Activated CD4-positive, alpha-beta memory T cell treated with anti-CD3 and anti-CD28 coated beads for 36 hours (primary cell): ENCODE data around the gene SGTB. TPM values are rescaled to one million over a fixed set of nuclear protein-coding genes. Genes with fewer than 3 reads are reported as not detected.
A peak's percentile ranks its signal among the peaks of the same experiment; 100 is the strongest.

ENCODE experiments used
- CTCF ChIA-PET: fragments of 350-600 bp; sonication (Branson Sonifier 250); formaldehyde crosslinking; loops from one replicate; lab custom pipeline; 2021; ENCODE audit warnings: antibody characterized with exemption, inconsistent platforms; lab: Charles Lee
- POLR2A ChIA-PET: fragments of 350-600 bp; sonication (Branson Sonifier 250); formaldehyde crosslinking; loops from one replicate; lab custom pipeline; 2021; ENCODE audit warnings: antibody characterized with exemption; lab: Charles Lee
- DNase-seq: peaks from one replicate; pipeline ENCODE4 v3.0.0-alpha.2; 2020
- H3K27ac Mint-ChIP-seq: one replicate; pipeline ENCODE4 v1.8.0; 2021; ENCODE audit warnings: mixed read lengths
- H3K27me3 Mint-ChIP-seq: one replicate; pipeline ENCODE4 v1.8.0; 2021; ENCODE audit warnings: mixed read lengths
- H3K36me3 Mint-ChIP-seq: one replicate; pipeline ENCODE4 v1.8.0; 2021; ENCODE audit warnings: mixed read lengths
- H3K4me1 Mint-ChIP-seq: one replicate; pipeline ENCODE4 v1.8.0; 2021; ENCODE audit warnings: low read depth, mixed read lengths
- H3K4me3 Mint-ChIP-seq: one replicate; pipeline ENCODE4 v1.8.0; 2021; ENCODE audit warnings: mild to moderate bottlenecking, mixed read lengths
- H3K9me3 Mint-ChIP-seq: one replicate; pipeline ENCODE4 v1.8.0; 2021; ENCODE audit warnings: mixed read lengths
- intact Hi-C: fragments of 100-400 bp; cut with micrococcal nuclease; formaldehyde crosslinking; loops from one replicate; pipeline ENCODE4 v1.15.1; 2023
- total RNA-seq, 2 experiments: library from RNA; stranded (reverse); gene quantifications; one replicate each; pipeline ENCODE4 v1.2.3, GENCODE V29; 2021

SGTB gene, protein sequence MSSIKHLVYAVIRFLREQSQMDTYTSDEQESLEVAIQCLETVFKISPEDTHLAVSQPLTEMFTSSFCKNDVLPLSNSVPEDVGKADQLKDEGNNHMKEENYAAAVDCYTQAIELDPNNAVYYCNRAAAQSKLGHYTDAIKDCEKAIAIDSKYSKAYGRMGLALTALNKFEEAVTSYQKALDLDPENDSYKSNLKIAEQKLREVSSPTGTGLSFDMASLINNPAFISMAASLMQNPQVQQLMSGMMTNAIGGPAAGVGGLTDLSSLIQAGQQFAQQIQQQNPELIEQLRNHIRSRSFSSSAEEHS
- total RNA-seq: 10 to 100 TPM; 16.5 to 16.7 TPM

GRCh38 chr5:65721720-65722574, at the start of gene SGTB, which contains the start of gene NLN:
TSS of gene SGTB (minus strand) at chr5:65722109. CDS start at chr5:65720807, 1,302 bp downstream.
TSS of gene NLN (plus strand) at chr5:65722205. CDS start at chr5:65722374, 169 bp downstream.
- peak; percentile 88 for DNase-seq
- H3K9me3 Mint-ChIP-seq: no peaks in the 10 kb centered on the region
- peak within 1 kb of the TSS; percentile 89 for H3K4me3 Mint-ChIP-seq
- intact Hi-C loops: loop anchor here (1.0 to 5.0 kb wide), 6 partner anchors 98 to 422 kb away; partner anchors contain the start of genes CENPK, ERBIN, PPWD1 and SREK1
- H3K27me3 Mint-ChIP-seq: no peaks in the 10 kb centered on the region
- POLR2A ChIA-PET: interaction anchor here (0.5 to 2.6 kb wide), 6 partner anchors 98 to 422 kb away, joined by 3 to 10 read pairs (median 4); partner anchors contain the start of genes CENPK, ERBIN, PPWD1 and SREK1
- no peaks in the 10 kb centered on the region for H3K36me3 Mint-ChIP-seq
- CTCF ChIA-PET: no interaction called here
- peaks cover 25% of the 10 kb centered on the region for H3K4me1 Mint-ChIP-seq
- peak within 1 kb of the TSS; percentile 91 for H3K27ac Mint-ChIP-seq

- ChIA-PET POLR2A (no interaction called here), CTCF (no interaction called here)
- intact Hi-C loops: no loop called here
- DNase-seq: no peak
- H3K27me3 Mint-ChIP-seq: no peaks in the 10 kb centered on the region
- H3K9me3 Mint-ChIP-seq: peaks cover 8% of the 10 kb centered on the region
- H3K4me1 Mint-ChIP-seq: peaks cover 13% of the 10 kb centered on the region
- no peak overlapping the region for H3K27ac Mint-ChIP-seq
- H3K4me3 Mint-ChIP-seq: no peak overlapping the region
- H3K36me3 Mint-ChIP-seq: peaks cover 5% of the 10 kb centered on the region
Measured at GRCh38 chr5:65771266-65771665, 49.4 kb upstream of the SGTB start.

- H3K27me3 Mint-ChIP-seq: no peaks in the 10 kb centered on the region
- CTCF ChIA-PET: no interaction called here
- H3K9me3 Mint-ChIP-seq: peaks cover 8% of the 10 kb centered on the region
- no peak for DNase-seq
- H3K4me3 Mint-ChIP-seq: no peak overlapping the region
- intact Hi-C loops: no loop called here
- H3K4me1 Mint-ChIP-seq: peaks cover 10% of the 10 kb centered on the region
- POLR2A ChIA-PET: no interaction called here
- H3K36me3 Mint-ChIP-seq: peaks cover 5% of the 10 kb centered on the region
- no peak overlapping the region for H3K27ac Mint-ChIP-seq
Measured at GRCh38 chr5:65769539-65769938, 47.6 kb upstream of the SGTB start.

DNA sequence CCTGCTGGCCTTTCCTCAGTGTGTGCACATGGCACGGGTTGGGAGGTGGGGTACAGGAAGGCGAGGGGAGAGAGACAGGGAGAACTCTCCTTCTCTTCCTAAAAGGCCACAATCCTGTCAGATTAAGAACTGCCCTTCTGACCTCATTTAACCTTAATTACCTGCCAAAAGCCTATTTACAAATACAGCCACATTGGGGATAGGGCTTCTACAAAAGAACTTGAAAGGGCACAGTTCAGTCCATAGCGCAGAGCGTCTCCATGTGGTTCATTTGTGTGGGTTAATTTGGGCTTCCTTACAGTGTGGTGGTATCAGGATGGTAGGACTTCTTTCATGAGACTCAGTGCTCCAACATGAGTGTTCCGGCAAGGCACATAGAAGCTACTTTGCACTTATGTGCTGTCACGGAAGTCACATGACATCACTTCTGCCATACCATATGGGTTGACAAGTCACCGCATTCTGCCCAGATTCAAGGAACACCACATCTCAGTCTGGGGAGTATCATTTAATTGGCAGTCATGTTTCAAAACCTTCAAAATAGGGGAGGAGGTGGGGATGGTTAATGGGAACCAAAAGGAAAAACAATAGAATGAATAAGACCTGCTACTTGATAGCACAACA, 46.9 kb upstream of the SGTB start:
- Mint-ChIP-seq H3K9me3 (peaks cover 8% of the 10 kb centered on the region), H3K27ac (no peak overlapping the region), H3K36me3 (peaks cover 5% of the 10 kb centered on the region), H3K4me1 (peaks cover 3% of the 10 kb centered on the region), H3K27me3 (no peaks in the 10 kb centered on the region), H3K4me3 (no peak overlapping the region)
- CTCF ChIA-PET: no interaction called here
- intact Hi-C loops: no loop called here
- POLR2A ChIA-PET: no interaction called here
- DNase-seq: no peak

- no peaks in the 10 kb centered on the region for H3K27me3 Mint-ChIP-seq
- peaks cover 8% of the 10 kb centered on the region for H3K9me3 Mint-ChIP-seq
- H3K36me3 Mint-ChIP-seq: peaks cover 5% of the 10 kb centered on the region
- peaks cover 3% of the 10 kb centered on the region for H3K4me1 Mint-ChIP-seq
- no peak overlapping the region for H3K27ac Mint-ChIP-seq
- H3K4me3 Mint-ChIP-seq: no peak overlapping the region
- POLR2A ChIA-PET: interaction anchor here (0.6 kb wide), 1 partner anchor 1080 kb away, joined by 5 read pairs; no protein-coding TSS in a partner anchor
- intact Hi-C loops: no loop called here
- CTCF ChIA-PET: no interaction called here
- DNase-seq: no peak
Measured at GRCh38 chr5:65767565-65767964, 45.7 kb upstream of the SGTB start.

- Mint-ChIP-seq H3K36me3 (peaks cover 5% of the 10 kb centered on the region), H3K27ac (no peak overlapping the region), H3K27me3 (no peaks in the 10 kb centered on the region), H3K4me1 (peaks cover 3% of the 10 kb centered on the region), H3K4me3 (no peak overlapping the region), H3K9me3 (peaks cover 8% of the 10 kb centered on the region)
- ChIA-PET POLR2A (no interaction called here), CTCF (no interaction called here)
- no peak for DNase-seq
- intact Hi-C loops: no loop called here
Measured at GRCh38 chr5:65766781-65767180, 44.9 kb upstream of the SGTB start.

DNA sequence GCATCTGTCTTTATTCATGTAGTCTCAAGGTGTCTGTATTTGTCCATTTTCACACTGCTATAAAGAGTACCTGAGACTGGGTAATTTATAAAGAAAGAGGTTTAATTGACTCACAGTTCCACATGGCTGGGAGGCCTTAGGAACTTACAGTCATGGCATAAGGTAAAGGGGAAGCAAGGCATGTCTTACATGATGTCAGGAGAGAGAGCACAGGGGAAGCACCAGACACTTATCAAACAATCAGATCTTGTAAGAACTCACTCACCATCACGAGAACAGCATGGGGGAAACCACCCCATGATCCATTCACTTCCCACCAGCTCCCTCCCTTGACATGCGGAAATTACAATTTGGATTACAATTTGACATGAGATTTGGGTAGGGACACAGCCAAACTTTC, 44.3 kb upstream of the SGTB start:
- intact Hi-C loops: no loop called here
- peaks cover 3% of the 10 kb centered on the region for H3K4me1 Mint-ChIP-seq

GRCh38 chr5:65765582-65765981, 43.7 kb upstream of the SGTB start:
- Mint-ChIP-seq H3K4me3 (no peak overlapping the region), H3K27ac (no peak overlapping the region), H3K9me3 (peaks cover 8% of the 10 kb centered on the region), H3K36me3 (peaks cover 5% of the 10 kb centered on the region), H3K4me1 (peaks cover 7% of the 10 kb centered on the region), H3K27me3 (no peaks in the 10 kb centered on the region)
- CTCF ChIA-PET: no interaction called here
- no peak for DNase-seq
- intact Hi-C loops: no loop called here
- POLR2A ChIA-PET: no interaction called here

More for the DNA sequence above, 44.3 kb upstream of the SGTB start:
- H3K9me3 Mint-ChIP-seq: peaks cover 8% of the 10 kb centered on the region
- no peaks in the 10 kb centered on the region for H3K27me3 Mint-ChIP-seq
- H3K36me3 Mint-ChIP-seq: peaks cover 5% of the 10 kb centered on the region
- ChIA-PET POLR2A (no interaction called here), CTCF (no interaction called here)
- H3K4me3 Mint-ChIP-seq: no peak overlapping the region
- no peak overlapping the region for H3K27ac Mint-ChIP-seq
- DNase-seq: no peak

DNA sequence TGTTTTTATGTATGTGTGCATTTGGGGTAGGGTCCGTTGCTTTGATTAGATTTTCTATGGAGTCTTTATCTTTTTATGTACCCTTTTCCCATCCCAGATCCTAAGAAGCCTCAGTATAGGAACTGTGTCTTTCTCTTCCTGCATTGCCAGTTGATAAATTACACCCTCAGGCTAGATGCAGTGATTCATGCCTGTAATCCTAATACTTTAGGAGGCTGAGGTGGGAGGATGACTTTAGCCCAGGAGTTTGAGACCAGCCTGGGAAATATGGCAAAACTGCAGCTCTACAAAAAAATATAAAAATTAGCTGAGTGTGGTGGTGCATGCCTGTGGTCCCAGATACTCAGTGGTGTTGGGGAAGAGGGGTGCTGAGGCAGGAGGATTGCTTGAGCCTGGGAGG, 40.3 kb upstream of the SGTB start:
- Mint-ChIP-seq H3K9me3 (no peaks in the 10 kb centered on the region), H3K4me3 (no peak overlapping the region), H3K27ac (no peak overlapping the region), H3K4me1 (peaks cover 5% of the 10 kb centered on the region), H3K36me3 (no peaks in the 10 kb centered on the region), H3K27me3 (no peaks in the 10 kb centered on the region)
- intact Hi-C loops: no loop called here
- DNase-seq: no peak
- ChIA-PET CTCF (no interaction called here), POLR2A (no interaction called here)

GRCh38 chr5:65760504-65761275, 38.8 kb upstream of the SGTB start:
- Mint-ChIP-seq H3K4me3 (no peak overlapping the region), H3K4me1 (peaks cover 3% of the 10 kb centered on the region), H3K27me3 (no peaks in the 10 kb centered on the region), H3K36me3 (no peaks in the 10 kb centered on the region), H3K27ac (no peak overlapping the region), H3K9me3 (no peaks in the 10 kb centered on the region)
- peak; percentile 51 for DNase-seq
- POLR2A ChIA-PET: no interaction called here
- intact Hi-C loops: no loop called here
- CTCF ChIA-PET: interaction anchor here (0.6 to 1.3 kb wide), 4 partner anchors 8 to 546 kb away, joined by 3 to 4 read pairs (median 3); no protein-coding TSS in a partner anchor

- Mint-ChIP-seq H3K27me3 (no peaks in the 10 kb centered on the region), H3K36me3 (no peaks in the 10 kb centered on the region), H3K4me1 (peaks cover 3% of the 10 kb centered on the region), H3K4me3 (no peak overlapping the region), H3K27ac (no peak overlapping the region), H3K9me3 (no peaks in the 10 kb centered on the region)
- CTCF ChIA-PET: no interaction called here
- intact Hi-C loops: no loop called here
- POLR2A ChIA-PET: no interaction called here
- DNase-seq: no peak
Measured at GRCh38 chr5:65758546-65759144, 36.7 kb upstream of the SGTB start.
